ENCODE results near the gene RETSAT.

Gene RETSAT

DNA sequence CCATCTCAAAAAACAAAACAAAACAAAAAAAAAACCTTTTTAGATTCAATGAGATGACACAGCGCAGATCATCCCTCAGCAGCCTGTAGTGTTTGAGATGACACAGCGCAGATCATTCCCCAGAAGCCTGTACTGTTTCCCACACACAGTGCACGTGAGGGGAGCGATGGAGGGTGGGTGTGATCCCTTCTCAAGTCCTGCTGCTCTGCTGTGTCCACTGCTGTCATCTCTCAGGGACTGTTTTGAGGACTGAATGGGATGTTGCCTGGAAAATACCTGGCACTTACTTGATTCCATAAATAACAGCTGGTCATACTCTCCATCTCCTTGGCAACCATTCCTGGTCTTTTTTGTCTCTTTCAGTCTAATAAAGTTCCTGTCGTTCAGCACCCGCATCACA, 52.2 kb downstream of the RETSAT start:
- DNase-seq, result no peak

All from NCI-H446 treated with DMSO at 0.1 percent for 48 hours (cell line).